ENCODE measurements around the gene SYT13. TPM values are rescaled to one million over a fixed set of nuclear protein-coding genes. Genes with fewer than 3 reads are reported as not detected.

Gene SYT13
- total and polyA plus RNA-seq, 7 experiments from 2014 or later, result not detected

GRCh38 chr11:45280449-45280848 lies 5.7 kb downstream of the SYT13 start:
- Mint-ChIP-seq H3K36me3 (peaks cover 0 to 7% (median 0%) of the 10 kb centered on the region in 5 donors), H3K9me3 (peaks cover 0 to 8% (median 7%) of the 10 kb centered on the region in 11 donors), H3K27ac (peak overlapping the region in 2 of 9 donors; percentile 0 to 2), H3K27me3 (peaks cover 41 to 53% (median 46%) of the 10 kb centered on the region in 5 donors), H3K4me3 (no peak overlapping the region), H3K4me1 (peaks cover 0 to 9% (median 0%) of the 10 kb centered on the region in 7 donors)
- H3K27me3 ChIP-seq (ENCODE audit: control insufficient read depth in 2 of 2, insufficient read depth in 2 of 2, low read length in 2 of 2), result no peaks in the 10 kb centered on the region
- intact Hi-C loops (cut with micrococcal nuclease), result no loop called here
- DNase-seq (peak in 7 of 9 donors; percentile 6 to 60 (median 30)), ATAC-seq (peak; percentile 67)
- H3K9me3 ChIP-seq (ENCODE audit: control insufficient read depth in 2 of 3, low read length in 3 of 3), result no peaks in the 10 kb centered on the region
- ChIA-PET CTCF (no interaction called here), POLR2A (no interaction called here)
- H3K36me3 ChIP-seq (ENCODE audit: control insufficient read depth in 2 of 3, insufficient read depth in 3 of 3, low read length in 3 of 3), result no peaks in the 10 kb centered on the region
- H3K4me3 ChIP-seq (ENCODE audit: low read length), result no peak overlapping the region
- H3K27ac ChIP-seq (ENCODE audit: low read depth, low read length), result no peak overlapping the region
- H3K4me1 ChIP-seq (ENCODE audit: control insufficient read depth in 2 of 2, insufficient read depth in 2 of 2, low read length in 2 of 2), result no peaks in the 10 kb centered on the region

DNA sequence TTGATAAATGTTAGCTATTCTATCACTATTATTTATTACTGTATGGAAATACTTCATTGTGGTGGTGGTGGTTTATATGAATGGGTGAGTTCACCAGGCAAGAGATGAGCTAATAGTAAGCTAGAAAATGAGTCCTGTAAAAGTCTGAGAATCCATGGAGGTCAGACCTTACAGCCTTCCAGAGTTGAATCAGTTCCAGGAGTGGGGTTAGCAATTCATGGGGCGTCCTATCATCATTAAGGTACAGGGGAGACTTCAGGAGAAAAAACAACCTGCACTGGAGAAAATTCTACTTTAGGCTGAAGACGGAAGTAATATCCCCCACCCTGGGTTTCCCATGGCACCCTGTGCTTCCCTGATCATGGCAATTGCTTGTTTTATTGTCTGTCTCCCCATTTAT lies 6.5 kb downstream of the SYT13 start:
- Mint-ChIP-seq H3K27ac (peak overlapping the region in 1 of 9 donors; percentile 2), H3K4me1 (peaks cover 0 to 9% (median 0%) of the 10 kb centered on the region in 7 donors), H3K27me3 (peaks cover 35 to 56% (median 45%) of the 10 kb centered on the region in 5 donors), H3K9me3 (peaks cover 0 to 8% (median 7%) of the 10 kb centered on the region in 11 donors), H3K36me3 (peaks cover 0 to 7% (median 0%) of the 10 kb centered on the region in 5 donors), H3K4me3 (no peak overlapping the region)
- CTCF ChIA-PET, result no interaction called here
- H3K9me3 ChIP-seq (ENCODE audit: control insufficient read depth in 2 of 3, low read length in 3 of 3), result no peaks in the 10 kb centered on the region
- DNase-seq (no peak), ATAC-seq (no peak)
- no peak overlapping the region for H3K4me3 ChIP-seq (ENCODE audit: low read length)
- H3K4me1 ChIP-seq (ENCODE audit: control insufficient read depth in 2 of 2, insufficient read depth in 2 of 2, low read length in 2 of 2), result no peaks in the 10 kb centered on the region
- H3K27ac ChIP-seq (ENCODE audit: low read depth, low read length), result no peak overlapping the region
- no peaks in the 10 kb centered on the region for H3K36me3 ChIP-seq (ENCODE audit: control insufficient read depth in 2 of 3, insufficient read depth in 3 of 3, low read length in 3 of 3)
- intact Hi-C loops (cut with micrococcal nuclease), result no loop called here
- H3K27me3 ChIP-seq (ENCODE audit: control insufficient read depth in 2 of 2, insufficient read depth in 2 of 2, low read length in 2 of 2), result no peaks in the 10 kb centered on the region
- POLR2A ChIA-PET, result no interaction called here

- peaks cover 0 to 7% (median 0%) of the 10 kb centered on the region in 5 donors for H3K36me3 Mint-ChIP-seq
- Histone ChIP-seq H3K4me3 (ENCODE audit: low read length) (no peak overlapping the region), H3K9me3 (ENCODE audit: control insufficient read depth in 2 of 3, low read length in 3 of 3) (no peaks in the 10 kb centered on the region), H3K27ac (ENCODE audit: low read depth, low read length) (no peak overlapping the region), H3K36me3 (ENCODE audit: control insufficient read depth in 2 of 3, insufficient read depth in 3 of 3, low read length in 3 of 3) (no peaks in the 10 kb centered on the region), H3K4me1 (ENCODE audit: control insufficient read depth in 2 of 2, insufficient read depth in 2 of 2, low read length in 2 of 2) (no peaks in the 10 kb centered on the region), H3K27me3 (ENCODE audit: control insufficient read depth in 2 of 2, insufficient read depth in 2 of 2, low read length in 2 of 2) (no peaks in the 10 kb centered on the region)
- H3K4me3 Mint-ChIP-seq, result no peak overlapping the region
- H3K9me3 Mint-ChIP-seq, result peaks cover 0 to 8% (median 7%) of the 10 kb centered on the region in 11 donors
- H3K27me3 Mint-ChIP-seq, result peaks cover 26 to 55% (median 42%) of the 10 kb centered on the region in 5 donors
- peaks cover 0 to 9% (median 0%) of the 10 kb centered on the region in 7 donors for H3K4me1 Mint-ChIP-seq
- POLR2A ChIA-PET, result no interaction called here
- peak; percentile 29 for ATAC-seq
- CTCF ChIA-PET, result no interaction called here
- peak overlapping the region in 1 of 9 donors; percentile 10 for H3K27ac Mint-ChIP-seq
- intact Hi-C loops (cut with micrococcal nuclease), result no loop called here
- DNase-seq, result peak in 4 of 9 donors; percentile 9 to 34 (median 23)
Measured at GRCh38 chr11:45278714-45279113, 7.4 kb downstream of the SYT13 start.

DNA sequence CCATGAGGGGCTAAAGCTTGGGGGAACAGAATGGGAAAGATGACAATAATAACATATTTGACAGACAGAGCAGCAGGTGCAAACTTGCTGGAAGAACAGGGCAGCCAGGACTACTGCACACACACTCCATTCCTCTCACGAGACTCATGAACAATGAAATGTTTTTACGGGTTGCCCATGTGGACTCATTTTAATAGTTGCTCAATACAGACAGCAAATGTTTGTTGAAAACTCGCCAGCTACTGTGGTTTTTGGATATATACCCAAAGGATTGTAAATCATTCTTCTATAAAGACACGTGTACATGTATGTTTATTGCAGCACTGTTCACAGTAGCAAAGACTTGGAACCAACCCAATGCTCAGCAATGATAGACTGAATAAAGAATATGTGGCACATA lies 10.3 kb downstream of the SYT13 start:
- peaks cover 2 to 12% (median 8%) of the 10 kb centered on the region in 11 donors for H3K9me3 Mint-ChIP-seq
- no peak overlapping the region for H3K4me3 ChIP-seq (ENCODE audit: low read length)
- intact Hi-C loops (cut with micrococcal nuclease), result no loop called here
- ChIA-PET CTCF (interaction anchor here (1.1 kb wide), 1 partner anchor 24 kb away, joined by 3 read pairs; no protein-coding TSS in a partner anchor), POLR2A (no interaction called here)
- peaks cover 0 to 9% (median 0%) of the 10 kb centered on the region in 7 donors for H3K4me1 Mint-ChIP-seq
- no peaks in the 10 kb centered on the region for H3K36me3 ChIP-seq (ENCODE audit: control insufficient read depth in 2 of 3, insufficient read depth in 3 of 3, low read length in 3 of 3)
- ATAC-seq (no peak), DNase-seq (no peak)
- H3K9me3 ChIP-seq (ENCODE audit: control insufficient read depth in 2 of 3, low read length in 3 of 3), result no peaks in the 10 kb centered on the region
- H3K27me3 Mint-ChIP-seq, result peaks cover 24 to 57% (median 51%) of the 10 kb centered on the region in 5 donors
- no peaks in the 10 kb centered on the region for H3K4me1 ChIP-seq (ENCODE audit: control insufficient read depth in 2 of 2, insufficient read depth in 2 of 2, low read length in 2 of 2)
- no peak overlapping the region for H3K27ac Mint-ChIP-seq
- H3K4me3 Mint-ChIP-seq, result no peak overlapping the region
- no peaks in the 10 kb centered on the region for H3K27me3 ChIP-seq (ENCODE audit: control insufficient read depth in 2 of 2, insufficient read depth in 2 of 2, low read length in 2 of 2)
- H3K36me3 Mint-ChIP-seq, result peaks cover 0 to 7% (median 0%) of the 10 kb centered on the region in 5 donors
- no peak overlapping the region for H3K27ac ChIP-seq (ENCODE audit: low read depth, low read length)

GRCh38 chr11:45274206-45274605 lies 11.9 kb downstream of the SYT13 start:
- CTCF ChIA-PET, result no interaction called here
- intact Hi-C loops (cut with micrococcal nuclease), result no loop called here
- H3K4me1 Mint-ChIP-seq, result peaks cover 0 to 2% (median 0%) of the 10 kb centered on the region in 7 donors

DNA sequence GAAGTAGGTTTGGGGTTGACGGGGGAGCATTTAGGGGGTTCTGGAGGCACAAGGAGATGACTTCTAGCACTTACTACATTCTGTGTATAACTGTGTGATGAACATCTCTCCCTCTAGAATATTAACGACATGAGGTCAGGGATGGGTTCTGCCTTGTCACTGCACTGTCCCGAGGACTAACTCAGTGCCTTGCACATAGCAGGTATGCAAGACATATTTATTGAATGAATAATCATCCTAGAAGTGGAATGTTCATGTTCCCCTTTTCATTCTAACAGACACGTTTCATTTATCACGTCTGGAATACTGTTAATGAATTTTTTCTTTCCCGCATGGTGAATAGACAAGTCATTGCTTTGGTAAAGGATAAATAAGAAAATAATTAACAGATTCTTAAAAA lies 12.6 kb downstream of the SYT13 start:
- Histone ChIP-seq H3K4me1 (ENCODE audit: control insufficient read depth in 2 of 2, insufficient read depth in 2 of 2, low read length in 2 of 2) (no peaks in the 10 kb centered on the region), H3K36me3 (ENCODE audit: control insufficient read depth in 2 of 3, insufficient read depth in 3 of 3, low read length in 3 of 3) (no peaks in the 10 kb centered on the region), H3K9me3 (ENCODE audit: control insufficient read depth in 2 of 3, low read length in 3 of 3) (no peaks in the 10 kb centered on the region), H3K27ac (ENCODE audit: low read depth, low read length) (no peak overlapping the region), H3K4me3 (ENCODE audit: low read length) (no peak overlapping the region), H3K27me3 (ENCODE audit: control insufficient read depth in 2 of 2, insufficient read depth in 2 of 2, low read length in 2 of 2) (no peaks in the 10 kb centered on the region)
- DNase-seq (no peak), ATAC-seq (no peak)
- peaks cover 0 to 2% (median 0%) of the 10 kb centered on the region in 7 donors for H3K4me1 Mint-ChIP-seq
- H3K4me3 Mint-ChIP-seq, result no peak overlapping the region
- peaks cover 0 to 6% (median 3%) of the 10 kb centered on the region in 11 donors for H3K9me3 Mint-ChIP-seq
- POLR2A ChIA-PET, result no interaction called here
- H3K27me3 Mint-ChIP-seq, result peaks cover 24 to 70% (median 62%) of the 10 kb centered on the region in 5 donors
- intact Hi-C loops (cut with micrococcal nuclease), result no loop called here
- no peak overlapping the region for H3K27ac Mint-ChIP-seq
- CTCF ChIA-PET, result no interaction called here
- H3K36me3 Mint-ChIP-seq, result peaks cover 0 to 6% (median 0%) of the 10 kb centered on the region in 5 donors

More at GRCh38 chr11:45274206-45274605, 11.9 kb downstream of the SYT13 start:
- no peak overlapping the region for H3K4me3 Mint-ChIP-seq
- Histone ChIP-seq H3K4me1 (ENCODE audit: control insufficient read depth in 2 of 2, insufficient read depth in 2 of 2, low read length in 2 of 2) (no peaks in the 10 kb centered on the region), H3K36me3 (ENCODE audit: control insufficient read depth in 2 of 3, insufficient read depth in 3 of 3, low read length in 3 of 3) (no peaks in the 10 kb centered on the region), H3K4me3 (ENCODE audit: low read length) (no peak overlapping the region), H3K9me3 (ENCODE audit: control insufficient read depth in 2 of 3, low read length in 3 of 3) (no peaks in the 10 kb centered on the region), H3K27ac (ENCODE audit: low read depth, low read length) (no peak overlapping the region), H3K27me3 (ENCODE audit: control insufficient read depth in 2 of 2, insufficient read depth in 2 of 2, low read length in 2 of 2) (no peaks in the 10 kb centered on the region)
- POLR2A ChIA-PET, result no interaction called here
- H3K36me3 Mint-ChIP-seq, result peaks cover 0 to 6% (median 0%) of the 10 kb centered on the region in 5 donors
- DNase-seq (no peak), ATAC-seq (no peak)
- peaks cover 0 to 6% (median 3%) of the 10 kb centered on the region in 11 donors for H3K9me3 Mint-ChIP-seq
- peaks cover 24 to 64% (median 56%) of the 10 kb centered on the region in 5 donors for H3K27me3 Mint-ChIP-seq
- no peak overlapping the region for H3K27ac Mint-ChIP-seq

DNA sequence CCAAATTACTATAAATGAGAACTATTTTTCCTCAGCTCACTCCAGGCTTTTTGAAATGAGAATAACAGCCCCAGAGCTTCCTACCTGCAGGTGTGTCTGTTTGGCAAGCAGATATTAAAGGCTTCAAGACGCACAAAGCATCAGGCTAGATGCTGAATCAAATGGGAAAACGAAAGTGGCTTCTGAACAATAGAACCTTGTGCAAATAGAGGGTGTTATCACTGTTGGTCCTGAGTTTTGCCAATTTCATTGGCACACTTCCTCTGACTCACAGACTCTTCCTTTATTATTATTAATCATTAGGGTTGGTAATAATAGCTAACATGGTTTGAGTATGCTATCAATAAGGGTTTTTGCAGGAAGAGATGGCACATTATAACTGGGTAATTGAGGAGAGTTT lies 13.4 kb downstream of the SYT13 start:
- Mint-ChIP-seq H3K27me3 (peaks cover 24 to 73% (median 58%) of the 10 kb centered on the region in 5 donors), H3K4me1 (peaks cover 0 to 2% (median 0%) of the 10 kb centered on the region in 7 donors), H3K36me3 (peaks cover 0 to 6% (median 0%) of the 10 kb centered on the region in 5 donors), H3K9me3 (peaks cover 0 to 6% (median 3%) of the 10 kb centered on the region in 11 donors), H3K4me3 (no peak overlapping the region), H3K27ac (no peak overlapping the region)
- H3K36me3 ChIP-seq (ENCODE audit: control insufficient read depth in 2 of 3, insufficient read depth in 3 of 3, low read length in 3 of 3), result no peaks in the 10 kb centered on the region
- intact Hi-C loops (cut with micrococcal nuclease), result no loop called here
- H3K27me3 ChIP-seq (ENCODE audit: control insufficient read depth in 2 of 2, insufficient read depth in 2 of 2, low read length in 2 of 2), result no peaks in the 10 kb centered on the region
- ATAC-seq (no peak), DNase-seq (no peak)
- H3K9me3 ChIP-seq (ENCODE audit: control insufficient read depth in 2 of 3, low read length in 3 of 3), result no peaks in the 10 kb centered on the region
- H3K4me3 ChIP-seq (ENCODE audit: low read length), result no peak overlapping the region
- ChIA-PET POLR2A (no interaction called here), CTCF (interaction anchor here (0.7 kb wide), 1 partner anchor 40 kb away, joined by 3 read pairs; no protein-coding TSS in a partner anchor)
- no peak overlapping the region for H3K27ac ChIP-seq (ENCODE audit: low read depth, low read length)
- no peaks in the 10 kb centered on the region for H3K4me1 ChIP-seq (ENCODE audit: control insufficient read depth in 2 of 2, insufficient read depth in 2 of 2, low read length in 2 of 2)

Data from naive thymus-derived CD4-positive, alpha-beta T cell (primary cell).